Sigmoid colon (tissue), 7 donors: ENCODE measurements around the gene ACLY. TPM values are rescaled to one million over a fixed set of nuclear protein-coding genes. Genes with fewer than 3 reads are reported as not detected.

Experiments used
- DNase-seq: peaks from one replicate; pipeline ENCODE4 v3.0.0-alpha.2; 2019
- H3K27ac ChIP-seq, 4 donors: fragments of 200-600 bp; sonication (generic); one replicate each; pipeline ENCODE4 v1.5.1; 2016 to 2019; ENCODE audit warnings: mild to moderate bottlenecking in 1 of 4
- H3K27me3 ChIP-seq, 3 donors: fragments of 200-600 bp; sonication (generic); one replicate each; pipeline ENCODE4 v1.5.1; 2019; ENCODE audit warnings: mild to moderate bottlenecking in 1 of 3
- H3K36me3 ChIP-seq, 4 donors: fragments of 200-600 bp; sonication (generic); one replicate each; pipeline ENCODE4 v1.5.1; 2016 to 2019
- H3K4me1 ChIP-seq, 4 donors: fragments of 200-600 bp; sonication (generic); one replicate each; pipeline ENCODE4 v1.5.1; 2017 to 2019
- H3K4me3 ChIP-seq, 4 donors: fragments of 200-600 bp; sonication (generic); one replicate each; pipeline ENCODE4 v1.5.1; 2017 to 2019; ENCODE audit warnings: mild to moderate bottlenecking in 2 of 4, moderate library complexity in 1 of 4
- H3K9me3 ChIP-seq, 4 donors: fragments of 200-600 bp in 3 of 4; sonication (generic) in 3 of 4; one replicate each; pipeline versions ENCODE4 v1.5.1 to v1.6.1; 2013 to 2019
- CTCF ChIP-seq, 4 experiments: fragments of 450-650 bp in 3 of 4; fragments of 200-600 bp in 1 of 4; IDR thresholded peaks; one replicate each; pipeline ENCODE4 v1.5.1; 2016 to 2019; ENCODE audit warnings: antibody characterized with exemption in 4 of 4, mild to moderate bottlenecking in 3 of 4, moderate library complexity in 2 of 4
- EP300 ChIP-seq, 4 donors: sonication (generic); formaldehyde crosslinking; IDR thresholded peaks; one replicate each; pipeline ENCODE4 v1.6.1; 2017; ENCODE audit warnings: antibody characterized with exemption in 4 of 4
- POLR2A ChIP-seq, 2 donors: fragments of 450-650 bp; IDR thresholded peaks; one replicate each; pipeline ENCODE4 v1.6.1; 2016; ENCODE audit warnings: antibody characterized with exemption in 2 of 2, mild to moderate bottlenecking in 2 of 2, moderate library complexity in 2 of 2
- POLR2AphosphoS5 ChIP-seq, 4 donors: sonication (generic); formaldehyde crosslinking; IDR thresholded peaks; one replicate each; pipeline ENCODE4 v1.6.1; 2017; ENCODE audit warnings: antibody characterized with exemption in 4 of 4
- whole genome bisulfite sequencing, 2 donors: extraction: QIAGEN DNeasy Blood & Tissue Kit; methylation state at CpG; one replicate each; pipeline ENCODE4 v1.1.7; 2013; 5-methylcytosine and 5-hydroxymethylcytosine counted together
- intact Hi-C: fragments of 100-400 bp; cut with DNase I; formaldehyde crosslinking; loops from one replicate; pipeline ENCODE4 v1.15.1; 2023
- polyA plus RNA-seq, 3 donors: library from polyadenylated mRNA; stranded (reverse); fragments of 200-250 nt; gene quantifications; one replicate each; pipeline ENCODE4 v1.2.3, GENCODE V29; 2013
- total RNA-seq, 4 donors: library from RNA; depleted of rRNA; stranded (reverse); fragments of >200 nt; gene quantifications; one replicate each; pipeline ENCODE4 v1.1.0, GENCODE V29; 2016
- donor health status: healthy with polysubstance abuse.
- donor health status: Bipolar disorder and iron deficiency.
- donor health status: healthy.

Gene ACLY
- total and polyA plus RNA-seq, 7 donors, result 27.0 to 56.2 (median 41.0) TPM

GRCh38 chr17:41928693-41929251 is 10.0 kb upstream of the ACLY start:
- peak overlapping the region in 3 of 4 donors; percentile 87 to 92 (median 91) for H3K27ac ChIP-seq
- TF ChIP-seq CTCF (IDR thresholded peaks at IDR 0.05) (no peak), EP300 (IDR thresholded peaks at IDR 0.05) (no peak), POLR2A (IDR thresholded peaks at IDR 0.05) (no peak), POLR2AphosphoS5 (IDR thresholded peaks at IDR 0.05) (no peak)

GRCh38 chr17:41925991-41926590 is 7.3 kb upstream of the ACLY start:
- intact Hi-C loops, result no loop called here
- WGBS, 2 donors, result 24 to 67% methylated on average over 7 of the region's 7 CpGs
- H3K27ac ChIP-seq, result no peak overlapping the region
- no peak overlapping the region for H3K4me3 ChIP-seq
- H3K9me3 ChIP-seq, result no peaks in the 10 kb centered on the region
- H3K4me1 ChIP-seq, result peaks cover 0 to 18% (median 11%) of the 10 kb centered on the region in 4 donors
- no peaks in the 10 kb centered on the region for H3K36me3 ChIP-seq
- DNase-seq, result no peak
- TF ChIP-seq POLR2AphosphoS5 (IDR thresholded peaks at IDR 0.05) (no peak), EP300 (IDR thresholded peaks at IDR 0.05) (no peak), POLR2A (IDR thresholded peaks at IDR 0.05) (no peak), CTCF (IDR thresholded peaks at IDR 0.05) (no peak)
- H3K27me3 ChIP-seq, result no peaks in the 10 kb centered on the region

More at GRCh38 chr17:41928693-41929251, 10.0 kb upstream of the ACLY start:
- H3K9me3 ChIP-seq, result no peaks in the 10 kb centered on the region
- no peak for DNase-seq
- 76 to 83% methylated on average over 6 of the region's 6 CpGs for WGBS, 2 donors
- H3K27me3 ChIP-seq, result no peaks in the 10 kb centered on the region
- H3K36me3 ChIP-seq, result no peaks in the 10 kb centered on the region
- peaks cover 0 to 20% (median 12%) of the 10 kb centered on the region in 4 donors for H3K4me1 ChIP-seq
- H3K4me3 ChIP-seq, result no peak overlapping the region
- intact Hi-C loops, result no loop called here

GRCh38 chr17:41920580-41920955 is 1.8 kb upstream of the ACLY start:
- TF ChIP-seq POLR2AphosphoS5 (IDR thresholded peaks at IDR 0.05) (no peak), POLR2A (IDR thresholded peaks at IDR 0.05) (no peak)
- DNase-seq, result no peak
- Histone ChIP-seq H3K4me3 (no peak overlapping the region), H3K36me3 (no peaks in the 10 kb centered on the region), H3K27me3 (no peaks in the 10 kb centered on the region), H3K4me1 (peaks cover 0 to 33% (median 24%) of the 10 kb centered on the region in 4 donors), H3K27ac (no peak overlapping the region), H3K9me3 (no peaks in the 10 kb centered on the region)
- 87 to 97% methylated on average over 5 of the region's 5 CpGs for WGBS, 2 donors
- intact Hi-C loops, result no loop called here

GRCh38 chr17:41919840-41920579 is 1.3 kb upstream of the ACLY start:
- no peaks in the 10 kb centered on the region for H3K27me3 ChIP-seq
- WGBS, 2 donors, result 79 to 89% methylated on average over 7 of the region's 7 CpGs
- peak overlapping the region in 1 of 4 donors; percentile 58 for H3K4me3 ChIP-seq
- peaks cover 0 to 33% (median 24%) of the 10 kb centered on the region in 4 donors for H3K4me1 ChIP-seq
- intact Hi-C loops, result loop anchor here (2.0 to 5.0 kb wide), 2 partner anchors 47 to 108 kb away; partner anchors contain the start of genes CNP, FKBP10 and P3H4
- H3K36me3 ChIP-seq, result no peaks in the 10 kb centered on the region
- H3K27ac ChIP-seq, result peak overlapping the region; percentile 87 to 96 (median 91)
- no peaks in the 10 kb centered on the region for H3K9me3 ChIP-seq
- TF ChIP-seq POLR2AphosphoS5 (IDR thresholded peaks at IDR 0.05), result no peak
- no peak for TF ChIP-seq POLR2A (IDR thresholded peaks at IDR 0.05)
- TF ChIP-seq EP300 (IDR thresholded peaks at IDR 0.05), result no peak
- no peak for TF ChIP-seq CTCF (IDR thresholded peaks at IDR 0.05)
- DNase-seq, result peak; percentile 75
